ENCODE data around the gene ICAM5.

Gene ICAM5

GRCh38 chr19:10292789-10293636, 3.3 kb downstream of the ICAM5 start:
- DNase-seq: no peak

- DNase-seq: no peak
Measured at GRCh38 chr19:10293637-10294367, 4.0 kb downstream of the ICAM5 start.

GRCh38 chr19:10294368-10294697, 4.6 kb downstream of the ICAM5 start:
- no peak for DNase-seq

- no peak for DNase-seq
Measured at GRCh38 chr19:10295305-10295846, 5.6 kb downstream of the ICAM5 start.

- no peak for DNase-seq
Measured at GRCh38 chr19:10295847-10296591, 6.3 kb downstream of the ICAM5 start.

- DNase-seq: no peak
Measured at GRCh38 chr19:10299545-10300458, 10.1 kb downstream of the ICAM5 start.

GRCh38 chr19:10305139-10305806, 15.5 kb downstream of the ICAM5 start:
- no peak for DNase-seq

- no peak for DNase-seq
Measured at GRCh38 chr19:10306327-10306726, 16.6 kb downstream of the ICAM5 start.

GRCh38 chr19:10309423-10309822, 19.7 kb downstream of the ICAM5 start, which contains the start of gene ZGLP1:
Gene ZGLP1, minus strand, starts transcription at chr19:10309815.
- no peak for DNase-seq

- peak; percentile 80 to 86 for DNase-seq
Measured at GRCh38 chr19:10315335-10316214, 25.8 kb downstream of the ICAM5 start, which contains the start of gene FDX2. Gene FDX2, minus strand, starts transcription at chr19:10316015. Its CDS starts 19 bp downstream, at chr19:10315996.

GRCh38 chr19:10316229-10317044, 26.7 kb downstream of the ICAM5 start:
- no peak for DNase-seq

- DNase-seq: no peak
Measured at GRCh38 chr19:10317045-10317856, 27.5 kb downstream of the ICAM5 start.

GRCh38 chr19:10317857-10318462, 28.2 kb downstream of the ICAM5 start:
- no peak for DNase-seq

GRCh38 chr19:10318807-10319682, 29.3 kb downstream of the ICAM5 start:
- DNase-seq: no peak

GRCh38 chr19:10320602-10321416, 31.1 kb downstream of the ICAM5 start:
- DNase-seq: no peak

- no peak for DNase-seq
Measured at GRCh38 chr19:10321417-10321797, 31.7 kb downstream of the ICAM5 start.
